HCT116 (cell line): ENCODE measurements around the gene BRS3. TPM values are rescaled to one million over a fixed set of nuclear protein-coding genes. Genes with fewer than 3 reads are reported as not detected.

ENCODE experiments used
- ATAC-seq: fragments of 200-7000 bp; cut with Tn5 transposase; 2 replicates; pipeline ENCODE4 v1.9.1; 2020; ENCODE audit warnings: mild to moderate bottlenecking, moderate library complexity
- BruUV-seq: library from RNA; stranded (reverse); fragments of 400-500 nt; replicated peaks from 2 replicates; lab custom pipeline; 2021; lab: Mats Ljungman, UMichigan
- CTCF ChIA-PET: fragments of 300-600 bp; sonication (Branson Sonifier 250); formaldehyde crosslinking; loops from one replicate; lab custom pipeline; 2021; ENCODE audit warnings: antibody characterized with exemption; lab: Charles Lee
- POLR2A ChIA-PET: fragments of 300-600, 350-600 bp; sonication (Branson Sonifier 250); formaldehyde crosslinking; loops from one replicate; lab custom pipeline; 2021; ENCODE audit warnings: antibody characterized with exemption; lab: Charles Lee
- RAD21 ChIA-PET, 2 experiments: fragments of 300-600 bp; sonication (Branson Sonifier 250); formaldehyde crosslinking; loops; one replicate each; lab custom pipeline; 2023; ENCODE audit warnings: low total read pairs in 2 of 2; ENCODE audit not compliant: uncharacterized antibody in 2 of 2, unreplicated experiment in 2 of 2, low non-redundant PET in 1 of 2; lab: Charles Lee
- DNase-seq: peaks from one replicate; pipeline ENCODE4 v3.0.0-alpha.2; 2010; ENCODE audit warnings: low read depth, low spot score
- H2AFZ ChIP-seq: fragments of 200-600 bp; shearing (Covaris generic), sonication (generic); 2 replicates; pipeline ENCODE4 v1.6.1; 2017; ENCODE audit warnings: low read depth, mixed run types, mixed read lengths, antibody characterized with exemption, low read length; ENCODE audit not compliant: poor library complexity, severe bottlenecking
- H3K27ac ChIP-seq: 2 replicates; pipeline ENCODE4 v1.5.1; 2012; ENCODE audit warnings: low read depth, low read length
- H3K27me3 ChIP-seq: fragments of 200-600 bp; sonication (generic); 2 replicates; pipeline ENCODE4 v1.6.1; 2016; ENCODE audit warnings: mixed run types, low read length, mixed read lengths; ENCODE audit not compliant: insufficient read depth
- H3K36me3 ChIP-seq, 2 experiments: fragments of 200-500 bp in 1 of 2; fragments of 200-600 bp in 1 of 2; sonication (Bioruptor generic) in 1 of 2; sonication (generic) in 1 of 2; 2 replicates each; pipeline versions ENCODE4 v1.5.1 to v1.6.1; 2014 to 2016; ENCODE audit warnings: low read length in 2 of 2, inconsistent platforms in 1 of 2, mixed read lengths in 1 of 2, mixed run types in 1 of 2; ENCODE audit not compliant: insufficient read depth in 2 of 2, control insufficient read depth in 1 of 2
- H3K4me1 ChIP-seq, 2 experiments: fragments of 200-600 bp in 1 of 2; sonication (generic) in 1 of 2; 2 replicates each; pipeline versions ENCODE4 v1.5.1 to v1.6.1; 2012 to 2017; ENCODE audit warnings: low read length in 2 of 2, inconsistent platforms in 1 of 2, mild to moderate bottlenecking in 1 of 2, mixed read lengths in 1 of 2, mixed run types in 1 of 2, moderate library complexity in 1 of 2; ENCODE audit not compliant: insufficient read depth in 2 of 2, control insufficient read depth in 1 of 2
- H3K4me2 ChIP-seq: fragments of 200-600 bp; sonication (generic); 2 replicates; pipeline ENCODE4 v1.6.1; 2017; ENCODE audit warnings: mixed run types, low read length, mixed read lengths
- H3K4me3 ChIP-seq, 2 experiments: fragments of 200-600 bp in 1 of 2; sonication (generic) in 1 of 2; replicated peaks in 1 of 2; 2 replicates each; pipeline ENCODE4 v1.5.1; 2011 to 2016; ENCODE audit warnings: low read length in 2 of 2, control low read depth in 1 of 2, low read depth in 1 of 2, mild to moderate bottlenecking in 1 of 2, mixed read lengths in 1 of 2, mixed run types in 1 of 2
- H3K79me2 ChIP-seq: fragments of 200-600 bp; sonication (generic); 2 replicates; pipeline ENCODE4 v1.6.1; 2017; ENCODE audit warnings: mild to moderate bottlenecking, mixed run types, low read length, moderate library complexity, mixed read lengths; ENCODE audit not compliant: insufficient read depth
- H3K9ac ChIP-seq: fragments of 200-600 bp; sonication (generic); 2 replicates; pipeline ENCODE4 v1.6.1; 2016; ENCODE audit warnings: low read length, mixed read lengths
- H3K9me2 ChIP-seq: fragments of 200-600 bp; sonication (generic), shearing (Covaris generic); 2 replicates; pipeline ENCODE4 v1.6.1; 2017; ENCODE audit warnings: mixed run types, mild to moderate bottlenecking, moderate library complexity; ENCODE audit not compliant: insufficient read depth
- H3K9me3 ChIP-seq, 2 experiments: fragments of 200-500 bp in 1 of 2; fragments of 200-600 bp in 1 of 2; sonication (Bioruptor generic) in 1 of 2; sonication (generic) in 1 of 2; 2 replicates each; pipeline ENCODE4 v1.6.1; 2014 to 2017; ENCODE audit warnings: low read length in 2 of 2, mixed read lengths in 2 of 2, inconsistent platforms in 1 of 2, low read depth in 1 of 2, mild to moderate bottlenecking in 1 of 2, mixed run types in 1 of 2, moderate library complexity in 1 of 2; ENCODE audit not compliant: control insufficient read depth in 1 of 2, insufficient read depth in 1 of 2
- H4K20me1 ChIP-seq: fragments of 200-600 bp; sonication (generic), shearing (Covaris generic); 2 replicates; pipeline ENCODE4 v1.6.1; 2017; ENCODE audit warnings: mixed run types, mild to moderate bottlenecking, moderate library complexity; ENCODE audit not compliant: insufficient read depth
- CBX3 ChIP-seq: IDR thresholded peaks from 2 replicates; pipeline ENCODE4 v1.6.1; 2012; ENCODE audit warnings: low read depth
- CTCF ChIP-seq, 3 experiments: fragments of 200-600 bp in 1 of 3; sonication (generic) in 1 of 3; IDR thresholded peaks in 2 of 3; conservative IDR thresholded peaks in 1 of 3; 2 replicates each; pipeline ENCODE4 v1.5.1; 2012 to 2017; ENCODE audit warnings: low read depth in 2 of 3, low read length in 2 of 3, antibody characterized with exemption in 1 of 3, borderline replicate concordance in 1 of 3, control low read depth in 1 of 3, mild to moderate bottlenecking in 1 of 3, mixed read lengths in 1 of 3, mixed run types in 1 of 3, moderate library complexity in 1 of 3; ENCODE audit not compliant: insufficient read depth in 1 of 3
- ELF1 ChIP-seq: IDR thresholded peaks from 2 replicates; pipeline ENCODE4 v1.6.1; 2012; ENCODE audit warnings: low read depth, borderline replicate concordance
- EZH2 ChIP-seq: fragments of 200-600 bp; sonication (generic); IDR thresholded peaks from 2 replicates; pipeline ENCODE4 v1.6.1; 2017; ENCODE audit warnings: antibody characterized with exemption, mixed run types
- JUND ChIP-seq: IDR thresholded peaks from 2 replicates; pipeline ENCODE4 v1.6.1; 2012
- SIN3A ChIP-seq: IDR thresholded peaks from 2 replicates; pipeline ENCODE4 v1.6.1; 2012; ENCODE audit warnings: low read depth
- SP1 ChIP-seq: IDR thresholded peaks from 2 replicates; pipeline ENCODE4 v1.6.1; 2012; ENCODE audit warnings: low read depth
- TCF7L2 ChIP-seq: IDR thresholded peaks from 2 replicates; pipeline ENCODE4 v1.7.0; 2011; ENCODE audit warnings: borderline replicate concordance, inconsistent platforms; ENCODE audit not compliant: insufficient read depth, insufficient read length; ENCODE audit errors: extremely low read depth
- ZBTB33 ChIP-seq: IDR thresholded peaks from 2 replicates; pipeline ENCODE4 v1.6.1; 2011; ENCODE audit warnings: mild to moderate bottlenecking, low read length, moderate library complexity; ENCODE audit not compliant: insufficient replicate concordance; ENCODE audit errors: extremely low read depth
- ZFX ChIP-seq: fragments of 450-650 bp; IDR thresholded peaks from 2 replicates; pipeline ENCODE4 v1.6.1; 2017
- intact Hi-C: fragments of 100-400 bp; cut with micrococcal nuclease; formaldehyde crosslinking; loops from 2 replicates; pipeline ENCODE4 v1.10.0; 2022
- total RNA-seq: library from RNA; stranded (reverse); gene quantifications from one replicate; pipeline ENCODE4 v1.2.1, GENCODE V29; 2021; ENCODE audit not compliant: unreplicated experiment
- TF ChIP-seq, protein P1 (sequence below): IDR thresholded peaks from 2 replicates; pipeline ENCODE4 v1.6.1; 2012; ENCODE audit warnings: low read depth

Gene BRS3
- total RNA-seq, 1 experiment from 2014 or later: not detected

GRCh38 chrX:136453771-136454170 is 34.0 kb upstream of the BRS3 start:
- intact Hi-C loops: no loop called here
- BruUV-seq: no TSS peak

More at GRCh38 chrX:136453771-136454170, 34.0 kb upstream of the BRS3 start:
- Histone ChIP-seq H3K9ac (no peak overlapping the region), H3K36me3 (no peaks in the 10 kb centered on the region), H3K4me2 (no peak overlapping the region), H3K4me3 (no peak overlapping the region), H4K20me1 (no peaks in the 10 kb centered on the region), H3K27ac (no peak overlapping the region), H3K9me2 (no peaks in the 10 kb centered on the region), H3K9me3 (no peaks in the 10 kb centered on the region), H3K79me2 (no peaks in the 10 kb centered on the region), H3K4me1 (peaks cover 2 to 6% of the 10 kb centered on the region in 2 experiments; a peak in 1 of 4 replicates), H2AFZ (no peak overlapping the region), H3K27me3 (no peaks in the 10 kb centered on the region)
- ATAC-seq (no peak), DNase-seq (no peak)
- POLR2A ChIA-PET: no interaction called here
- CTCF ChIA-PET: no interaction called here
- RAD21 ChIA-PET: no interaction called here
- TF ChIP-seq SIN3A (no peak), CTCF (IDR thresholded peaks at IDR 0.05 in 2 of 3, conservative IDR thresholded peaks at IDR 0.05 in 1 of 3; ENCODE audit: borderline replicate concordance in 1 of 3, insufficient read depth in 1 of 3, low read depth in 2 of 3, low read length in 2 of 3) (no peak), TCF7L2 (no peak), CBX3 (no peak), EZH2 (no peak), ZBTB33 (no peak), JUND (no peak), SP1 (no peak), ZFX (no peak), ELF1 (no peak)
- TF ChIP-seq, protein P1, sequence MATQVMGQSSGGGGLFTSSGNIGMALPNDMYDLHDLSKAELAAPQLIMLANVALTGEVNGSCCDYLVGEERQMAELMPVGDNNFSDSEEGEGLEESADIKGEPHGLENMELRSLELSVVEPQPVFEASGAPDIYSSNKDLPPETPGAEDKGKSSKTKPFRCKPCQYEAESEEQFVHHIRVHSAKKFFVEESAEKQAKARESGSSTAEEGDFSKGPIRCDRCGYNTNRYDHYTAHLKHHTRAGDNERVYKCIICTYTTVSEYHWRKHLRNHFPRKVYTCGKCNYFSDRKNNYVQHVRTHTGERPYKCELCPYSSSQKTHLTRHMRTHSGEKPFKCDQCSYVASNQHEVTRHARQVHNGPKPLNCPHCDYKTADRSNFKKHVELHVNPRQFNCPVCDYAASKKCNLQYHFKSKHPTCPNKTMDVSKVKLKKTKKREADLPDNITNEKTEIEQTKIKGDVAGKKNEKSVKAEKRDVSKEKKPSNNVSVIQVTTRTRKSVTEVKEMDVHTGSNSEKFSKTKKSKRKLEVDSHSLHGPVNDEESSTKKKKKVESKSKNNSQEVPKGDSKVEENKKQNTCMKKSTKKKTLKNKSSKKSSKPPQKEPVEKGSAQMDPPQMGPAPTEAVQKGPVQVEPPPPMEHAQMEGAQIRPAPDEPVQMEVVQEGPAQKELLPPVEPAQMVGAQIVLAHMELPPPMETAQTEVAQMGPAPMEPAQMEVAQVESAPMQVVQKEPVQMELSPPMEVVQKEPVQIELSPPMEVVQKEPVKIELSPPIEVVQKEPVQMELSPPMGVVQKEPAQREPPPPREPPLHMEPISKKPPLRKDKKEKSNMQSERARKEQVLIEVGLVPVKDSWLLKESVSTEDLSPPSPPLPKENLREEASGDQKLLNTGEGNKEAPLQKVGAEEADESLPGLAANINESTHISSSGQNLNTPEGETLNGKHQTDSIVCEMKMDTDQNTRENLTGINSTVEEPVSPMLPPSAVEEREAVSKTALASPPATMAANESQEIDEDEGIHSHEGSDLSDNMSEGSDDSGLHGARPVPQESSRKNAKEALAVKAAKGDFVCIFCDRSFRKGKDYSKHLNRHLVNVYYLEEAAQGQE: no peak
